HG02943 (cell line): ENCODE measurements around the gene HBG2.
A peak's percentile ranks its signal among the peaks of the same experiment; 100 is the strongest.

ENCODE experiments used
- ATAC-seq: cut with Tn5 transposase; IDR thresholded peaks from one replicate; pipeline ENCODE4 v1.9.1; 2021; ENCODE audit warnings: mild to moderate bottlenecking, low read depth, moderate library complexity; ENCODE audit not compliant: unreplicated experiment

HBG2 gene

GRCh38 chr11:5232821-5233220, 21.8 kb downstream of the HBG2 start:
- no peak for ATAC-seq

- no peak for ATAC-seq
Observed at GRCh38 chr11:5232176-5232575, 22.4 kb downstream of the HBG2 start.

DNA sequence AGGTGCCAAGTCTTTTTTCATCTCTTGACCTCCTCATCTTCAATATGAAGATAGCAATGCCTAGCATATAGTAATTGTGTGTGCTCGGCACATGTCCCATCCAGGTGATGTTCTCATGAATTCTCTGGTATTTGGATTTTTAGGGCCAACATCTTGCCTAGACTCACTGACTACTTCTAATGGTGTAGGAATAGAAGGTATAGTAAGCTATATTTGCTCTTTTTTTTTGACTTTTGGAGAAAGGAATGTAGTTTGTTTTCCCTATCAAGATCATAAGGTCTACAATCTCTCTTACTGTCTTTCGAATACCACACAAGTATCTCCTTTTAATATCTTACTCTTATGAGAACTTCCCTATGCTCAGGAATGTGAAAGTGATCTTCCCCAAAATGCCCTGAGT, 23.5 kb downstream of the HBG2 start:
- no peak for ATAC-seq

- ATAC-seq = no peak
Observed at GRCh38 chr11:5230266-5230665, 24.3 kb downstream of the HBG2 start.

DNA sequence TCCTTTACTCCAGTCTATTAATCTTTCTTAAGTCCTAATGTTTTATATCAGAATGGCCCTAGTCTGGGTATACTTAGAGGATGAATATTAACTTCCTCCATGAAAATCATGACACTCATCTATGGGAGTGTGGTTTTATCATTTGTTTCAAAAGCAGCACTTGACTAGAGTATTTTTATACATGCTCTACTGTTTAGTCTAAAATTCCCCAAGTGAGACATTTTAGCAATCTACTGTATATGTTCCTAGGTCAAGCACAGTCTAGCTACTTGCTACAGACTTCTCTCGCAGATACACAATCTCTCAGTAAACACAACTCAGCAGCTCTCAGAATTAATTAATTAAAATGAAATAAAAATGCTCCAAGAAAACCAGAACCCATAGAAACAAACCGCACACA, 24.8 kb downstream of the HBG2 start:
- ATAC-seq = no peak

- no peak for ATAC-seq
Observed at GRCh38 chr11:5229356-5229755, 25.2 kb downstream of the HBG2 start.

DNA sequence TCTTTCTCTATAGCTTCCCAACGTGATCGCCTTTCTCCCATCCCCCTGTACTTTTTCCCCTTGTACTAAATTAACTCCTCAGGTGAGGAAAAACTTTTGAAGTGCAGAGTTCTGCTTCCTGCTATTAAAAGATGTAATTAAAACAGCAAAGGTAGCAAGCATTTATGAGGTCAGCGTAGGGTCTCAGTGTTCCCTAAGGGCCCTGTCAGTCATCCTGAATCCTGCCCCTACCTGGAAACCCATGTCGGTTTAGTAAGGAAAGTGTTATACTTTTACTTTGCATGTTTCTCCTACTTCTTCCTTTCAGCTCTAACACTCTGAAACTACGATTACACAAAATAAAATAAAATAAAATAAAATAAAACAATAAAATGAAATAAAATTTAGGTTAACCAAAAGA, 26.5 kb downstream of the HBG2 start:
- ATAC-seq = no peak

- no peak for ATAC-seq
Observed at GRCh38 chr11:5227681-5228080, 26.9 kb downstream of the HBG2 start.

DNA sequence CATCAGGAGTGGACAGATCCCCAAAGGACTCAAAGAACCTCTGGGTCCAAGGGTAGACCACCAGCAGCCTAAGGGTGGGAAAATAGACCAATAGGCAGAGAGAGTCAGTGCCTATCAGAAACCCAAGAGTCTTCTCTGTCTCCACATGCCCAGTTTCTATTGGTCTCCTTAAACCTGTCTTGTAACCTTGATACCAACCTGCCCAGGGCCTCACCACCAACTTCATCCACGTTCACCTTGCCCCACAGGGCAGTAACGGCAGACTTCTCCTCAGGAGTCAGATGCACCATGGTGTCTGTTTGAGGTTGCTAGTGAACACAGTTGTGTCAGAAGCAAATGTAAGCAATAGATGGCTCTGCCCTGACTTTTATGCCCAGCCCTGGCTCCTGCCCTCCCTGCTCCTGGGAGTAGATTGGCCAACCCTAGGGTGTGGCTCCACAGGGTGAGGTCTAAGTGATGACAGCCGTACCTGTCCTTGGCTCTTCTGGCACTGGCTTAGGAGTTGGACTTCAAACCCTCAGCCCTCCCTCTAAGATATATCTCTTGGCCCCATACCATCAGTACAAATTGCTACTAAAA, 27.8 kb downstream of the HBG2 start, which contains the start of gene HBB:
HBB (minus strand) TSS at position 340 of the 579 bp plus-strand sequence; CDS start at position 290, 50 bp downstream.
- no peak for ATAC-seq

- ATAC-seq = no peak
Observed at GRCh38 chr11:5225480-5225871, 29.1 kb downstream of the HBG2 start.

- ATAC-seq = no peak
Observed at GRCh38 chr11:5224538-5225479, 29.8 kb downstream of the HBG2 start.

GRCh38 chr11:5223686-5224085, 30.9 kb downstream of the HBG2 start:
- ATAC-seq = no peak

DNA sequence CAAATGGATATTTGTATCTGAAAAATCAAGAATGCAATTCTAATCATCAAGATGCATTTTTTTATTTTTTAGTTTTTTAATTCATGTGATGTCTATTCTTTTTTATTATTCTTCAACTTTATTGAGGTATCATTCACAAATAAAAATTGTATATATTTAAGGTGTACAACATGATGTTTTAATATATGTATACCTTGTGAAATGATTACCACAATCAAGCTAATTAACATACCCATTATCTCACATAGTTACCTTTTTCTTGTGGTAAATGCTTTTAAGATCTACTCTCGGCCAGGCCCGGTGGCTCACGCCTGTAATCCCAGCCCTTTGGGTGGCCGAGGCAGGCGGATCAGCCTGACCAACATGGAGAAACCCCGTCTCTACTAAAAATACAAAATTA, 31.4 kb downstream of the HBG2 start:
- ATAC-seq = no peak

DNA sequence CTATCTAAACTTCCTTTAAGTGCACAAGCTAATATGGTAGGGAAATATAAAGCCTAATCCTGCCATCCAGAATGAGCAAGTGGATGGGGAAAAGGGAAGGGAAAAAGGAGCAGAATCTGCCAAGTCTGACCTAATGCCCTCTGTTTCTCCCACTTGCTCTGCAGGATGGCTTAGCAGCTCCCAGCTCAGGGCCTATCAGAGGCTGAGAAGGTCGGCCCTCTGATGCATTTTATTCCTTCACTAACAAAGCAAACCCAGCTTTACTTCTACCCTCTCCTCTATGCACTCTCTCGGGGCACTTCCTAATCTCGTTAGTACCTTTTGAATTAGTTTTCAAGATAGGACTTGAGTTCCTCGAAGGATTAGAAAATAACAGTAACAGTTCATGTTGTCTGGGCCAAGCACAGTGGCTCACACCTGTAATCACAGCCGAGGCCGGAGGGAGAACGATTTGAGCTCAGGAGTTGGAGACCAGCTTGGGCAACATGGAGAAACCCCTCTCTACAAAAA, 44.1 kb downstream of the HBG2 start:
- no peak for ATAC-seq

DNA sequence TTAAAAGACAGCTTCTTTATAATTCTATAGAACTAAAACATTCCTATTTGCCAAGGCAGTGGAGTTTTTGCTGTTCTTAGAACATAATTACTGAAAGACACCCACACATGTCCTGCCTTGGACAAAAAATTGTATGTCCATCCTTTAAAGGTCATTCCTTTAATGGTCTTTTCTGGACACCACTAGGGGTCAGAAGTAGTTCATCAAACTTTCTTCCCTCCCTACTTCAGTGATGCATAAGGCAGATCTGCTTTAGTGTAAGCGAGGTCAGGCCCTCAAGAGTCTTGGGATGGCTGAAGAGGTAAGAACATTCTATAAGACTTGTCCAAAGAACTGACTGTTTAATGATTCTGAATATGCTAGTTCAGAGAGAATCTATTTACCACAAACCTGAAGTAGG, 49.8 kb downstream of the HBG2 start:
- ATAC-seq = peak; percentile 84

GRCh38 chr11:5203366-5203765, 51.2 kb downstream of the HBG2 start:
- no peak for ATAC-seq
